DMS 273 (cell line): ENCODE data around the gene TSPAN2.
A peak's percentile ranks its signal among the peaks of the same experiment; 100 is the strongest.
"Not testable (repeated sequence)": the region's sequence is repeated elsewhere in the genome, so short reads cannot be mapped to it uniquely, and the experiment has no call there.

Source experiments
- DNase-seq: peaks from one replicate; lab custom pipeline; 2025; ENCODE audit not compliant: unreplicated experiment; lab: John Stamatoyannopoulos, UW

The TSPAN2 gene

DNA sequence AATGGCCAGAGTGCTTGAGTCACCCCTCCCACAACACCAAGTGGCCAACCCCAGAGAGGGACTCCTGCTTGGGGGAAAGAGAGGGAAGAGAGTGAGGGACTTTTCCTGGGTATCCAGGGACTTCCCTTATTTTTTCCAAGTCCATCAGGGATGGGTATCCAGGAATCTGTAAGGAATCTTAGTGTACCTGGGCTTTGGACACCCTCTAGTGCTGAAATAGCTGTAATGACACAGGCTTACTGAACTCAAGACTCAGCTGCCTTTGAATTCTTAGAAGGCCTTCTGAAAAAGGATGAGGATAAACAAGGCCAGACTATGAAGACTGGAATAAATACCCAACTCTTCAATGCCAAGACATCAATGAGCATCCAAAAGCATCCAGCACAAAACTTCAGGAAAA is 47.6 kb downstream of the TSPAN2 start:
- DNase-seq, result peak; percentile 41

DNA sequence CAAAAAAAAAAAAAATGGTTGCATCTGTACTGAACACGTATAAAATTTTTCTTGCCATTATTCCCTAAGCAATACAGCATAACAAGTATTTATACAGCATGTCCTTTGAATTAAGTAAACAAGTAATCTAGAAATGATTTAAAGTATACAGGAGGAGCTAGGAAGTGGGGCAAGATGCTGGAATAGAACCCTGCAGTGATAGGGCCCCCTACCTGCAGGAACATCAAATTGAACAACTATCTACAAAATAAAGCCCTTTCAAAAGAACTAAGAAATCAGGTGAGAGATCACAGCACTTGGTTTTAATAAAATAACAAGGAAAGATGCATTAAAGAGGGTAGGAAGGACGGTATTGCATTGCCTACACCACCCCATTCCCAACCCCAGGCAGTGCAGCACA is 48.8 kb downstream of the TSPAN2 start:
- no peak for DNase-seq

DNA sequence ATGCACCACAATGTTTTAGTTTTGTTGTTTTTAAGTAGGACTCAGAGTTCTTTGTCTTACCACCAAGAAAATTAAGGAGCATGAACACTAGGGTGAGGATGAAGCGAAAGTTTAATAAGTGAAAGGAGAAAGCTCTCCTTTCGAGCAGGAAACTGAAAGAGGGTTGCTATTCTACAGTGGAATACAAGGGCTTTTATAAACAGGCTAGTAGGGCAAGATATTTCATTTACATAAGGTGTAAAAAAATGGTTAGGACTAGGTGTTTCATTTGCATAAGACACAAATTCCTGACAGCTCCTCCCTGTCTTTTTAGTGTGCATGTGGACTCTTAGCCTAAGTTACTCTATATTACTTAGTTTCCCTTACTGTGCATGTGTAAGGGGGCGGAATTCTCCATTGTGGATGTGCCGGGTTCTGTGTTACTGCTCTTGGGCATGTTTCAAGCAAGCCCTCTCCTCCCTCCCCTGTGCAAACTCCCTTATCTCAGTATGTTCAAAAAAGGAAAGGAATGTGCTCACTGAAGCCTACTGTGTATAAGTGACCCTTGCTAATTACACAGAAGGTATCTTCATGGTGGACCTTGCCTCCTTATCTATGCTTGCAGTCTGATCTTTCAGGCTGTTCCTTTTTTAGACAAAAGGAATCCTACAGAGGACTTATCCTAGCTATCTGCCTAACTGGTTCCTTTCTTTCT is 52.3 kb downstream of the TSPAN2 start:
- no peak for DNase-seq

DNA sequence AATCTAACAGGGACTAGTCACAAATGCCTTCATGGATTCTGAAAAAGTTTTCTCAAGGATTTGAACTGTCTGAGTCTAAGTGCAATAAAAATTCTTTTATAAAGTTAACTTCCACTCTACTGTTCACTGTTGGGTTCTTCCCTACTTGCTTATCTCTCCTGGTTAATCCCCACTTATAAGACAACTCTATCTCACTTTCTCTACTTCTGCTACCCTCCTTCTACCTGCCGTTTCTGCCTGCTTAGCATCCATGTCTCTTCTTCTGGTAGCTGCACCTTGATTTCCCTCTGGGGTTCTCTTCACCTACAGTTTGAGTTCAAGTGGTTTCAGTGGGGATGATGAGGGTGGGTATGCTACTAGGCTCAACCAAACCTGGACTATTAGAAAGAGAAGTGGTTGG is 53.7 kb downstream of the TSPAN2 start:
- DNase-seq, result no peak

DNA sequence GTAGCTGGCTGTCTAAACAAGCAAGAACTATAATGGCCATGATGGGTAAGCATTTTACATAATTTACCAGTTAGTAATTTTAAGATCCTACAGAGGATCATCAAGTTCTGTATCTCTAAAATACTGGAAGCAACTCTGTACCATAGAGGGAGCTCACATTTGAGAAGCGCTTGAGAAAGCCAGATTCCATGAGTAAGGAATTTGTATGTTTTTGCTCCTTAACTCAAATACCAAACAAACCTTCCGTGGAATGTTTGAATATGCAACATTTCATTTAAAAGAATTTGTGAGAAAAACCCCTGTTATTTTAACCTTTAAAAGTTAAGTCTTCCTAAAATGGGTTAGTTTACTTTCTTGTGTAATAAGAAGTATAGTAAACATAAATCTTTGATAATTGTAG is 57.7 kb downstream of the TSPAN2 start:
- no peak for DNase-seq

DNA sequence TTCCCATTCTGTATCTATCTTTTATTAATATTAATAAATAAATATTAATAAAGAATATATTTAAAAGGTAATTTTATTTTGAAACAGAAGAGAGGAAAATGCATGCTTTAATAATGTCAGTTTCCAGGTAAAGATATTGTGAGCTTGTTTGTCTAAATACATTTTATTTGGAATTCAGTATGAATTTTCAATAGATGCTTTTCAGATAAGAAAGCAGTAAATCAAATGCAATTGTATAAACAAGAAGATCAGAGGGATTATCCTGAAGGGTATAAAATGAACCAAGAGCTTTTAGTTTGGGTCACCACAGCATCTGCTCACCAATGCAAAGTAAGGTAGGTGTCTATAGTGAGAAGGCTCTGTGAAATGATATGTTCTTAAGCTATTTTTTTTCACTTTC is 59.8 kb downstream of the TSPAN2 start, which contains the start of gene TSHB:
TSHB (plus strand) TSS at position 301 of the 400 bp plus-strand sequence. CDS start 3,537 bp downstream, outside the sequence.
- no peak for DNase-seq

DNA sequence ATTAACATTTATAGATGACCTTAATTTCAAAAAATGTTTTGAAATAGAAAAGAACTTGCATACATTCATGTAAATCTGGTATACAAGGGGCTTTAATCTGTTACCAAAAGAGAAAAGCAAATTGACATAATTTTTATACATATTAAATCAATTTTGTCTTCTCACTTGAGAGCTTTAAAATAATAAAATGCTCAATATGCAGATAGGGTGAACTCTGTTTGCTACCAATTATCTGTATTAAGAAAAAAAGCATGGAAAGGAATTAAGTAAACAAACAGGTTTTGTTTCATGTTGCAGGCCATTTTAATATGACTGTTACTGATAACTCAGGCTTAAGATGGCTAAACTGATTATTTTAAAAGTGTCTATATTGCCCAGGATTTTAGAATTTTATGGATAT is 65.7 kb downstream of the TSPAN2 start:
- no peak for DNase-seq

DNA sequence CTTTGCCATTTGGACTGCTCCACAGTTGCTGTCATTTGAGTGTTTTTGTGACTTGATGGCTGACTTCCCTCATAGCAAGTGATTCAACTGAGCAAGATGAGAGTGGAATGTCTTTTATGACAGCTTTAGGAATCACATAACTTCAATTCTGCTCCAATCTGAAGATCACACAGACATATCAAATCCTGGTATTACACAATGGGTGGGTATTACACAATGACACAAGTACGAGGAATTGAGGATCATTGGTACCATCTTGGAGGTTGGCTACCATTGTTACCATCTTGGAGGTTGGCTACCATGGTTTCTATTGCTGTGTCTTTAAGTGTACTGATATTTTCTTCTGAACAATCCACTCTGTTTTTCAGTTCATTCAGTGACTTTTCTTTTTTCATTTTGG is 68.2 kb downstream of the TSPAN2 start:
- no peak for DNase-seq

DNA sequence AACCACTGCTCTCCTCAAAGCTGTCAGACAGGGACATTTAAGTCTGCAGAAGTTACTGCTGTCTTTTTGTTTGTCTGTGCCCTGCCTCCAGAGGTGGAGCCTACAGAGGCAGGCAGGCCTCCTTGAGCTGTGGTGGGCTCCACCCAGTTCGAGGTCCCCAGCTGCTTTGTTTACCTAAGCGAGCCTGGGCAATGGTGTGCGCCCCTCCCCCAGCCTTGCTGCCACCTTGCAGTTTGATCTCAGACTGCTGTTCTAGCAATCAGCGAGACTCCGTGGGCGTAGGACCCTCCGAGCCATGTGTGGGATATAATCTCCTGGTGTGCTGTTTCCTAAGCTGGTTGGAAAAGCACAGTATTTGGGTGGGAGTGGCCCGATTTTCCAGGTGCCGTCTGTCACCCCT is 69.8 kb downstream of the TSPAN2 start:
- not testable (repeated sequence) for DNase-seq

DNA sequence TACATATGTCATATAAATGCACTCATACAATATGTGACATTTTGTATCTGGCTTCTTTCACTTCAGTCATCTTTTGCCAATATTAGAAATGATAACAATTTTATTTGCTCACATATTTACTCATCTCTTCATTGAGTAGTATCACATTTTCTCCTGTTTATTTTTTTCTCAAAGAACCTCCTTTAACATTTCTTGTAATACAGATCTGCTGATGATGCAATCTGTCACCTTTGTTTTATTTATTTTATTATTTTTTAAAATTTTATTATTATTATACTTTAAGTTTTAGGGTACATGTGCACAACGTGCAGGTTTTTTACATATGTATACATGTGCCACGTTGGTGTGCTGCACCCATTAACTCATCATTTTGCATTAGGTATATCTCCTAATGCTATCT is 75.5 kb downstream of the TSPAN2 start:
- no peak for DNase-seq

DNA sequence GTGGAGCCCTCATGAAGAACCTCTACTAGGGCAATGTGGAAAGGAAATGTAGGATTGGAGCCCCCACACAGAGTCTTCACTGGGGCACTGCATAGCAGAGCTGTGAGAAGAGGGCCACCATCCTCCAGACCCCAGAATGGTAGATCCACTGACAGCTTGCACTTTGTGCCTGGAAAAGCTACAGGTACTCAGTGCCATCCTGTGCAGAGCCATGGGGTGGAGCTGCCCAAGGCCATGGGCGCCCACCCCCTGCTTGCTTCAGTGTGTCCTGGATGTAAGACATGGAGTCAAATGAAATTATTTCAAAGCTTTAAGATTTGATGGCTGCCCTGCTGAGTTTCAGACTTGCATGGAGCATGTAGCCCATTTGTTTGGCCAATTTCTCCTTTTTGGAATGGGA is 76.9 kb downstream of the TSPAN2 start:
- no peak for DNase-seq

DNA sequence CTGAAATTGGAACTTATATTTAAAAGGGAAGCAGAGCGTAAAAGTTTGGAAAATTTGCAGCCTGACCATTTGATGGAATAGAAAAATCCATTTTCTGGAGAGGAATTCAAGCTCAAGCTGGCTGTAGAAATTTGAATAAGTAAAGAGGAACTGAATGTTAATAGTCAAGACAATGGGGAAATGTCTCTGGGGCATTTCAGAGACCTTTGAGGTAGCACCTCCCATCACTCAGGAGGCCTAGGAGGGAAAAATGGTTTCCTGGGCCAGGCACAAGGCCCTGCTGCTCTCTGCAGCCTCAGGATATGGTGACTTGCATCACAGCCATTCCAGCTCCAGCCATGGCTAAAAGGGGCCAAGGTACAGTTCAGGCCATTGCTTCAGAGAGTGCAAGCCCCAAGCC is 77.3 kb downstream of the TSPAN2 start:
- no peak for DNase-seq

DNA sequence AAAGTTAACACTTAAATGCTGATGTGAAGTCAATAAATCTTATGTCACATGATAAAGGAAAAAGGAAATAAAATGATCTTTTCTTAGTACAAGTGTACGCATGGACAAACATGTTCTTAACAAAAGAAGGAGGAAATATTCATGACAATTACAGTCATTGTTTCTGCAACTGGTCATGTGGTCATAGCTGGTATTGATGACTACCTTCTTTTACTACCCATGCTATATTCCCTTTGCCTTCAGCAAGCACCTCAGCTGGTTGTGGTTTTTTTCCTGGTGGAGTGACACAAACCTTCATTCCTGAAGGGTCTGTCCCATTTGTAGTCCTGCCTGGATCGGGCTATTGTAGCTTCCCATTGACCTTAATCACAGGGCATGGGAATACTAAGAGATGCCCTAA is 83.1 kb downstream of the TSPAN2 start:
- no peak for DNase-seq
